SKM-1 (cell line): ENCODE results near the gene OR5A2.
"Not testable (repeated sequence)": the region's sequence is repeated elsewhere in the genome, so short reads cannot be mapped to it uniquely, and the experiment has no call there.

Experiments used
- DNase-seq: peaks from one replicate; lab custom pipeline; 2025; ENCODE audit not compliant: unreplicated experiment; lab: John Stamatoyannopoulos, UW

OR5A2 gene

GRCh38 chr11:59426361-59427067 lies at the start of gene OR5A2:
OR5A2 (minus strand) TSS chr11:59426413; CDS start chr11:59422953, 3,460 bp downstream.
- no peak for DNase-seq

GRCh38 chr11:59475176-59475575 lies 49.0 kb upstream of the OR5A2 start:
- DNase-seq, result no peak

GRCh38 chr11:59473015-59473414 lies 46.8 kb upstream of the OR5A2 start, which contains the start of gene OR4D10:
OR4D10 (plus strand) TSS chr11:59473315; CDS start chr11:59477430, 4,115 bp downstream.
- DNase-seq, result no peak

- DNase-seq, result no peak
These were observed 37.0 kb upstream of the OR5A2 start for GRCh38 chr11:59463190-59463641.

- no peak for DNase-seq
These were observed 33.7 kb upstream of the OR5A2 start for GRCh38 chr11:59459916-59460315.

- DNase-seq, result no peak
These were observed 30.4 kb upstream of the OR5A2 start, which contains the start of gene OR4D6 for GRCh38 chr11:59456661-59457060. OR4D6 (plus strand) TSS chr11:59456961; CDS start chr11:59456961, 0 bp downstream.

- no peak for DNase-seq
These were observed 22.3 kb upstream of the OR5A2 start for GRCh38 chr11:59448484-59448883.

- not testable (repeated sequence) for DNase-seq
These were observed 19.4 kb upstream of the OR5A2 start for GRCh38 chr11:59445624-59446023.

- DNase-seq, result no peak
These were observed 11.6 kb upstream of the OR5A2 start for GRCh38 chr11:59437770-59438169.

- no peak for DNase-seq
These were observed 10.0 kb upstream of the OR5A2 start, which contains the start of gene OR5A1 for GRCh38 chr11:59436169-59436568. OR5A1 (plus strand) TSS chr11:59436469; CDS start chr11:59443169, 6,700 bp downstream.

GRCh38 chr11:59429924-59430516 lies 3.8 kb upstream of the OR5A2 start:
- peak; percentile 33 for DNase-seq

- DNase-seq, result no peak
These were observed 812 bp upstream of the OR5A2 start for GRCh38 chr11:59427068-59427382.

- DNase-seq, result no peak
These were observed 1.1 kb downstream of the OR5A2 start for GRCh38 chr11:59425131-59425530.

- DNase-seq, result no peak
These were observed 2.4 kb downstream of the OR5A2 start for GRCh38 chr11:59423835-59424234.

GRCh38 chr11:59418156-59418555 lies 8.1 kb downstream of the OR5A2 start:
- no peak for DNase-seq

GRCh38 chr11:59417023-59417422 lies 9.2 kb downstream of the OR5A2 start:
- no peak for DNase-seq

- DNase-seq, result no peak
These were observed 9.6 kb downstream of the OR5A2 start for GRCh38 chr11:59416613-59417012.

GRCh38 chr11:59415111-59415510 lies 11.1 kb downstream of the OR5A2 start:
- no peak for DNase-seq

- peak; percentile 46 for DNase-seq
These were observed 12.6 kb downstream of the OR5A2 start for GRCh38 chr11:59413646-59414045.

GRCh38 chr11:59403546-59403945 lies 22.7 kb downstream of the OR5A2 start:
- DNase-seq, result no peak

GRCh38 chr11:59401262-59401552 lies 25.0 kb downstream of the OR5A2 start:
- no peak for DNase-seq

GRCh38 chr11:59400461-59401261 lies 25.6 kb downstream of the OR5A2 start:
- no peak for DNase-seq
